ENCODE results near the gene MRPL21.
"Not testable (repeated sequence)": the region's sequence is repeated elsewhere in the genome, so short reads cannot be mapped to it uniquely, and the experiment has no call there.

The MRPL21 gene

GRCh38 chr11:68910965-68911364 lies 7.3 kb upstream of the MRPL21 start:
- DNase-seq (ENCODE audit: low read depth) = no peak

DNA sequence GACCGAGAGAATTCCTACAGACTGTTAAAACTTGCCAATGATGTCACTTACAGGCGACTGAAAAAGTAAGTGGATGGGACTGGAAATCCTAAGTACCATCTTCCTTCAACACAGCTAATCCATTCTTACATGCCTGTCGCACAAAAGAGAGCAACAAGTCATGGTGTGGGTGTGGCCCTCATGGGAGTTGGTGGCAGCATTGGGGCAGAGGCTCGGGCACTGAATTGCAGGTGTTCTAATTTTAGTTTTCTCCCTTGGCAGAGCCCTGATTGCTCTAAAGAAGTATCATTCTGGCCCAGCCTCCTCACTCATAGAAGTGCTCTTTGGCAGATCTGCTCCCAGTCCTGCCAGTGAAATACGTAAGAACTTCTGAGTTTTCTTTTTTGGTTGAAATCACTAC lies 4.6 kb upstream of the MRPL21 start:
- no peak for DNase-seq (ENCODE audit: low read depth)

GRCh38 chr11:68905421-68906360 lies 2.1 kb upstream of the MRPL21 start:
- DNase-seq (ENCODE audit: low read depth) = no peak

DNA sequence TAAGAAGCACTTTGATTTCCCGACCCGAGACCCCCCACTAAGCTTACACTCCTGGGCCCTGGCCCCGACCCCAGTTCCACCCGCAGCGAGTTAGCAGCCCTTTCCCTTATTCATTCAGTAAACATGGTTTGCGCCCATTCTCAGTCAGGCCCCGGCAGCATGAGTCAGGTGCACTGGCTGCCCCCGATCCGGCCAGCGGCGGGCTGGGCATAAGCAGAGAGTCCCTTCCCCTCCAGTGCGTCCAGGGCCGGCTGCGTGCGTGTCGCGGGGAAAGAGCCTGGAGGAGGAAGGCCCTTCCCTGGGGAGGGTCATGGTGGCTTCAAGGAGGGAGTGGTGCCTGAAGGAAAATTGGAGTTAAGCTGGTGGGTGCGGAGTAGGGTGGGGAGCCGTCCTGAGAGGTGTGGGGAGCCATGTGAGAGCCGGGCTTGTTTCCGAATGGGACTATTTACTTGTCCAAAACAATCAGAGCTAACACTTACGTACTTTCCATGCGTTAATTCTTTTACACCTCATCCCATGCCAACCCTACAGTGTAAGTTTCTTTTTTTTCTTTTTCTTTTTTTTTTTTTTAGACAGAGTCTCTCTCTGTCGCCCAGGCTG lies 716 bp upstream of the MRPL21 start:
- peak; percentile 1 for DNase-seq (ENCODE audit: low read depth)

DNA sequence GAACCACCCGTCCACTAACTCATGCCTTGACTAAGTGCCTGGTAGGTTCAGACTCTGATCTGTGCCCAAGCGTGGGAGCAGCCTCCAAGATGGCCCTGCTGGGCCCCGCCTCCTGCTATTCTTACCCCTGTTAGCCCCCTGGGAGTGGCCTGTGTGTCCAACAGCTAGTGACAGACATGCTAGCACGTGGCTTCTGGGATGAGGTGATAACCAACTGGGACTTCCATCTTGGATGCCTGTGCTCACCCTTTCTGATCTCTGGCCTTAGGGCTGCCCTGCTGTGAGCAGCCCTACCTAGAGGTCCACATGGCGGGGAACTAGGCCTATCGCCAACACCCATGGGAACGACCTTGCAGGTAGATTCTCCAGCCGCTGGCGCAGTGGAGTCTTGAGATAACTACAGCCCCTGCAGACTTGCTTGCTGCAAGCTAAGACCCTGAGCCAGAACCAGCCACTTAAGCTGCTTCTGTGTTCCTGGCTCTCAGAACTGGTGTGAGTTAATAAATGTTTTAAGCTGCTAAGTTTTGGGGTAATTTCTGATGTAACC lies 2.7 kb downstream of the MRPL21 start:
- no peak for DNase-seq (ENCODE audit: low read depth)

- no peak for DNase-seq (ENCODE audit: low read depth)
Measured at GRCh38 chr11:68897441-68897840, 6.2 kb downstream of the MRPL21 start.

DNA sequence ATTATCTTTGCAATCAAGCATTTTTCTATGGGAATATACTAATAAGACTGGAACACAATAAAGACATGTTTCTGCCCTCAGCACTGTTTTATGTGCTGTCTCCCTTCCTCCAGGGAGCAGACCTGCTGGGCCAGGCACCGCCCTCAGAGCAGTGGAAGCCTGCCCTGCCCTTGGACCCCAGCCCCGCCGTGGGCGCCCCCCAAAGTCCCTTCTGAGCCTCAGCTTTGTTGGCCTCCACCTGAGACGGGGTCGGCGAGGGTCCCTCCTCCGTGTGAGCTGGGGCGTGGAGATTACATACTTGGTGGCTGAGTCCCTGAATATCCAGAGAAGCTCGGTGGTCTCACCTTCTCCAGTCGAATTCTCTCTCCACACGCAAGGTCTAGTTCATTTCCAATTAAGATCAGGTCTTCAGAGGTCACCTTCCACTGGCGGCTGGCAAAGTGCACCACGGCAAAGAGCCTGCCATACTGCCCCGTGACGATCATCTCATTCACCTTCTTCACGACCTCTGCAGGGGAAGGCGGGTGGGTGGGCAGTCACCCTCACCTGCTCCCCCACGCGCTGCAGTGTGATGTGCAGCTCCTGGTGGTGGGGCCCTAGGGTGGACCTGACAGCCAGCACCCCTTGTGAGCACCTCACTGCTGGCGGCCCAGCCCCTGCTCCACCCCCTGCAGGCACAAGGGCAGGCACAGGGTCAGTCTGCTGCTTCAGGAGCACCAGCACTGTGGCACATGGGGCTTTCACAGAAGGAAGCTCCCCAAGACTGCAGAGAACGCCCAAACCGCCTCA lies 7.3 kb downstream of the MRPL21 start:
- no peak for DNase-seq (ENCODE audit: low read depth)

- no peak for DNase-seq (ENCODE audit: low read depth)
Measured at GRCh38 chr11:68893282-68893681, 10.3 kb downstream of the MRPL21 start.

GRCh38 chr11:68892576-68892975 lies 11.1 kb downstream of the MRPL21 start:
- no peak for DNase-seq (ENCODE audit: low read depth)

GRCh38 chr11:68891351-68891948 lies 12.2 kb downstream of the MRPL21 start:
- no peak for DNase-seq (ENCODE audit: low read depth)

GRCh38 chr11:68890490-68891231 lies 13.0 kb downstream of the MRPL21 start:
- no peak for DNase-seq (ENCODE audit: low read depth)

DNA sequence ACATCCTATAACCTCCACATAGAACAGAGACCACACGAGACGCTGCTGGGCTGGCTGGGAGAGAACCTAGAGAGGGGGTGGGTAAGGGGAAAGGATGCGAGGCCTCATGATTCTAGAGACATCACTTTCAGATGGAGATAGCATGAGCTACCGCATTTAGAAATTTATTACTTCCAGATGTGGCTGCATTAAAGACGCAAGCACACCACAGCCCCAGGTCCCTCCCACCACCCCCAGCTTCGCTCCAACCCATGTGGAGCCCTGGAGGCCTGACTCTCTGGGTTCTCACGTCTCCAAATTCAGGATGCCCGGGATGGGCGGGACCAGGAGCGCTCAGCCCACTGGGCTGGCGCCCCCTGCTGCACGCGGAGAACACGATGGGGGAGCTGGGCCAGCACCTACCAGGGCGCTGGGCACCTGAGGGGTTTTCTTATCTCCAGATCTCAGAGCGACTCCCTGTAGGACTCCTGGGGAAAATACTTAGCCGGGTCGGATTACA lies 13.6 kb downstream of the MRPL21 start:
- no peak for DNase-seq (ENCODE audit: low read depth)

DNA sequence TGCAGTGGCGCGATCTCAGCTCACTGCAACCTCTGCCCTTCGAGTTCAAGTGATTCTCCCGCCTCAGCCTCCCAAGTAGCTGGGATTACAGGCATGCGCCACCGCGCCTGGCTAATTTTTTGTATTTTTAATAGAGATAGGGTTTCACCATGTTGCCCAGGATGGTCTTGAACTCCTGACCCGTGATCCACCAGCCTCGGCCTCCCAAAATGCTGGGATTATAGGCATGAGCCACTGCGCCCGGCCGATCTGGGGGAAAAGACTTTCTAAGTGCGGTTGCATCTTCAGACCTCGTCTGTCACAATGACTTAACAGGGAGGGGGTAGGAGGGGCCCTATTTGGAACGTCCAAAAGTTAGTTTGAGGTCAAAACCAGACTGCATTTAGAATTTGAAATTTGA lies 18.8 kb downstream of the MRPL21 start:
- not testable (repeated sequence) for DNase-seq (ENCODE audit: low read depth)

DNA sequence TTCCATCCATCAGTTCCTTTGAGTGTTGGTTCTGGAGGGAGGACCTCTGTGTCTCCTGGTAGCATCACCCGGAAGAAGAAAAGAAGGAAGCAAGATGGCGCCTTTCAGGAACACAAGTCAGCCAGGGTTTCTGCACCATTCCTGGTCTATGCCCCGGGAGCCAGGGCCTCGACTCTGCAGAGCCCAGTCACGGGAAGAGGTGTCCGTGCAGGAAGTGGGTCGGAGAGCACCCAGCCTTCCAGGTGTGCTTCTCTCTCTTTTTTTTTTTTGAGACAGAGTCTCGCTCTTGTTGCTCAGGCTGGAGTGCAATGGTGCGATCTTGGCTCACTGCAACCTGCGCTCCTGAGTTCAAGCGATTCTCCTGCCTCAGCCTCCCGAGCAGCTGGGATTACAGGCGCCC lies 21.2 kb downstream of the MRPL21 start:
- DNase-seq (ENCODE audit: low read depth) = no peak

DNA sequence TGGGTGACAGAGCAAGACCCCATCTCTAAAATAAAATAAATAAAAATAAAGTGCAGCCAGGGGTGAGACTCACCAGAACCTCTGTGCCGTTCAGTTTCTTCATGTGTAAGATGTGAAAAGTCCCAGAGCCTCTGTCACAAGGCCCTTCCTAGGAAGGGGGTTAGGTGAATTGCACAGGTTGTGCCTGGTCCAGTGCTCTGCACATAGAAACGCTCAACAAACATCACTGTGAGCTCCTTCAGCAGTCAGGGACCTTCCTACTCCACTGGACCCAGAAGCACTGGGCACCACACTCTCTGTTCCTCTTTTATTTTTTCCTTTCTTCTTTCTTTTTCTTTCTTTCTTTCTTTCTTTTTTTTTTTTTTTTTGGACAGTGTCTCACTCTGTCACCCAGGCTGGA lies 22.3 kb downstream of the MRPL21 start:
- no peak for DNase-seq (ENCODE audit: low read depth)

DNA sequence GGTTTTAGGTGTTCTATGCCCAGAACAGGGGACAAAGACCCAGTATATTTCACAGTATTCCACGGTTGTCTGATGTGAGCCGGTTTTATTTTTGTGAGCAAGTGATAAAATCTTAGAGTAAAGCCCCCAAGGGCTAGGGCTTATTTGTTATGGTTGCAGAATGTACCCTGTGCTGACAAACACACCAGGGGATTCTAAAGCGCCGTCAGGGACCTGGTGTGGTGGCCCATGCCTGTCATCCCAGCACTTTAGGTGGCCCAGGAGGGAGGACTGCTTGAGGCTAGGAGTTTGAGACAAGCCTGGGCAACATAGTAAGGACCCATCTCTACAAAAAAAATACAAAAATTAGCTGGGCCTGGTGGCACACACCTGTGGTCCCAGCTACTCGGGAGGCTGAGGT lies 22.8 kb downstream of the MRPL21 start:
- DNase-seq (ENCODE audit: low read depth) = no peak

DNA sequence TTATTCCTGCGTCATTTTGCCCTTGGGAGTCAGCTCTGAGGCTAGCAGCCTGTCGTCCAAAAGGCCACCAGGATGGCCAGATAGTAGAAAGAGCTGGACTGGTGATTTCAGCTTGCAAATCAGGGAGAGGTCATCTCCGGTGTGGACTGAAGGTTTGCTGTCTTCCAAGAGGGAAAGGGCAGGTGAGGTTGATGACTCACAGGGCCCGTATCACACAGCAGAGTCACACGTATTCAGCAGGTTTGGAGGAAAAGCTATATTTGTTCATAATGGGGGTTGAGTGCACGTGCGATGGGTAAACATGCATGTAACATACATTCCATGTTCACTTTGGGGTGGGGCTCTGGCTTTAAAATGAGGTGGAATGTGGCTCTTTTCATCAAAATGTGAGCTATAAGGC lies 25.6 kb downstream of the MRPL21 start:
- no peak for DNase-seq (ENCODE audit: low read depth)

DNA sequence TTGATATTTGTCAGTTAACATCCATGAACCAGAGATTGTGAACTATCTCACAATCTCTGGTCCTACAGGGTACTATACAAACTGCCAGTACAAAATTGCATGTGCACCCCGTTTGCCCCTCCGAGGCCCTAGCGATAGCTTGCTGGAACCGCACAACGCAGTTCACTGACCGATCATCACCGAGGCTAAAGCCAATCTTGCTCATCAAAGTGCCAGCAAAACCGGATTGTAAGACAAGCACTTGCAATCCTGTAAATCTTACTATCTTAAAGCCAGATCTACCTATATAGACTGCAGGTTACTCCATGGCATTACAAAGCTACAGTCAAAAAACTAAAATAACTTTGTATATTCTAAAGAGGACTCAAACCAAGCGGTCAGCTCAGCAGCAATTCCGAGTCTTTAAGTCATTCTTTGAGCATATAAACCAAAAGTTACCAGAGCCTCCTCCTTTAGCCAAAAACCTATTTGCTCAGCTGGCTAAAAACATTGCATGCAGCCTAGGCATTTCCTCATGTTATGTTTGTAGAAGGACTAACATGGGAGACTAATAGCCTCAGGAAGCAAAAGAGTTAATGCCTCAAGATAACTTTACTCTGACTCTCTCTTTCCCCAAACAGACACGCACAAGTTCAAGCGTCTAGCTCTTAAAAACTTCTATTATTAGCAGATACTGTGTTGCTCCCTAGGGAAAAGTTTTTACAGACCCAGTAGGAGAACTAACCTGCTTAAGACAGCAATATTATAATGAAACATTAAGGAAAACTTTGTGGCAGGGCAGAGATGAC lies 31.2 kb downstream of the MRPL21 start:
- no peak for DNase-seq (ENCODE audit: low read depth)

GRCh38 chr11:68870470-68870869 lies 33.2 kb downstream of the MRPL21 start:
- no peak for DNase-seq (ENCODE audit: low read depth)

- no peak for DNase-seq (ENCODE audit: low read depth)
Measured at GRCh38 chr11:68868221-68868835, 35.3 kb downstream of the MRPL21 start.
